Bronchial epithelial cell (primary cell): Measurements from ENCODE around the gene LRRC3B. TPM values are rescaled to one million over a fixed set of nuclear protein-coding genes. Genes with fewer than 3 reads are reported as not detected.
"Not testable (repeated sequence)": the region's sequence is repeated elsewhere in the genome, so short reads cannot be mapped to it uniquely, and the experiment has no call there.

ENCODE experiments used
- DNase-seq: peaks from one replicate; pipeline ENCODE4 v3.0.0-alpha.2; 2010; ENCODE audit warnings: low read depth
- FAIRE-seq: peaks from 2 replicates; lab custom pipeline; 2011; peaks lifted over from hg19 to GRCh38; lab: Jason Lieb, UNC
- H3K27me3 ChIP-seq: 2 replicates; pipeline ENCODE4 v1.5.1; 2011; ENCODE audit warnings: low read length; ENCODE audit not compliant: control insufficient read depth, insufficient read depth
- H3K36me3 ChIP-seq: 2 replicates; pipeline ENCODE4 v1.5.1; 2011; ENCODE audit warnings: low read length; ENCODE audit not compliant: control insufficient read depth, insufficient read depth
- H3K4me3 ChIP-seq: 2 replicates; pipeline ENCODE4 v1.5.1; 2011; ENCODE audit warnings: mild to moderate bottlenecking, low read depth, low read length, control low read depth
- total RNA-seq: library from RNA; depleted of rRNA; stranded (reverse); fragments of >200 nt; gene quantifications from 2 replicates; pipeline ENCODE4 v1.2.1, GENCODE V29; 2014
- TF ChIP-seq, protein P1 (sequence below): IDR thresholded peaks from 2 replicates; pipeline ENCODE4 v1.5.1; 2011; ENCODE audit warnings: mild to moderate bottlenecking, moderate library complexity, low read length, control low read depth, inconsistent platforms; ENCODE audit not compliant: insufficient read depth, severe bottlenecking

The LRRC3B gene
- total RNA-seq, 1 donor from 2014 or later, result not detected

DNA sequence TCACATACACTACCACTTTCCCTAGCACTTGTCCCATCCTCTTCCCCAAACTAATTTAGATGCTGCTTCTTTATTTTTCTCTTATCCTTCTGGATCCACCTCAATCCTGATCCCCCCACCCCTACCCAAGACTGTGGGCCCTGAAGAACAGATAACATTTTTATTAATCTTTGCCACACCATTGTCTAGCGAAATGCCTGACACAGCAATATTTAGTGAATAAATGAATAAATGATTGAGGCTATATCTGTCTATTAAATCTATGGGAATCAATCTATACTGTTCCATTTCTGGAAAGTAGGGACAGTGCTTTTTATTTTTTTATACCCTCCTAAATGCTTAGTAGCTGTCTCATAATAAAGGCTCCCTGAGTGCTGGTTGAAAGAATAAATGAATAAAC lies 32.9 kb upstream of the LRRC3B start:
- DNase-seq (no peak), FAIRE-seq (no peak)
- TF ChIP-seq, protein P1, sequence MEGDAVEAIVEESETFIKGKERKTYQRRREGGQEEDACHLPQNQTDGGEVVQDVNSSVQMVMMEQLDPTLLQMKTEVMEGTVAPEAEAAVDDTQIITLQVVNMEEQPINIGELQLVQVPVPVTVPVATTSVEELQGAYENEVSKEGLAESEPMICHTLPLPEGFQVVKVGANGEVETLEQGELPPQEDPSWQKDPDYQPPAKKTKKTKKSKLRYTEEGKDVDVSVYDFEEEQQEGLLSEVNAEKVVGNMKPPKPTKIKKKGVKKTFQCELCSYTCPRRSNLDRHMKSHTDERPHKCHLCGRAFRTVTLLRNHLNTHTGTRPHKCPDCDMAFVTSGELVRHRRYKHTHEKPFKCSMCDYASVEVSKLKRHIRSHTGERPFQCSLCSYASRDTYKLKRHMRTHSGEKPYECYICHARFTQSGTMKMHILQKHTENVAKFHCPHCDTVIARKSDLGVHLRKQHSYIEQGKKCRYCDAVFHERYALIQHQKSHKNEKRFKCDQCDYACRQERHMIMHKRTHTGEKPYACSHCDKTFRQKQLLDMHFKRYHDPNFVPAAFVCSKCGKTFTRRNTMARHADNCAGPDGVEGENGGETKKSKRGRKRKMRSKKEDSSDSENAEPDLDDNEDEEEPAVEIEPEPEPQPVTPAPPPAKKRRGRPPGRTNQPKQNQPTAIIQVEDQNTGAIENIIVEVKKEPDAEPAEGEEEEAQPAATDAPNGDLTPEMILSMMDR, result no peak
- no peaks in the 10 kb centered on the region for H3K36me3 ChIP-seq
- no peaks in the 10 kb centered on the region for H3K27me3 ChIP-seq
- H3K4me3 ChIP-seq, result no peak overlapping the region

DNA sequence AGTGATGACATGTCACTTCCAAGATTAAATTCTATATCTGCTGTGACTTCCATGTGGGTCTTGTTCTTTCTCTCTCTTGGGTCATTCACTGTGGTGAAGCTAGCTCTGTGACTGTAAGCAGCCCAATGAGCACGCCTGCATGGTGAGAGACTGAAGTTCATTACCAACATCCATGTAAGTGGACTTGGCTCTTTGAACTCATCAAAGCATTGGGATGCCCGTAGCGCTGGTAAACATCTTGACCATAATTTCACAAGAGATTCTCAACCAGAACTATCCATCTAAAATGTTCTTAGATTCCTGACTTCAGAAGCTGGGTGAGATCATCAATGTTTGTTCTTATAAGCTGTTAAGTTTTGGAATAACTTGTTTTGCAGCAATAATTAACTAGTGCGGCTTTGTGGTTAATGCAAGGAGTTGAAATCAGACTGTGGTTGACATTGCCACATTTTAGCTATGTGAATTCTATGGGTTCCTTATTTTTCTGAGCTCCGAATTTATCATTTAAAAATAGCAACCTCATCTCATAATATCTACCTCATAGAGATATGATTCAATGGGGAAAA lies 31.6 kb upstream of the LRRC3B start:
- H3K36me3 ChIP-seq, result no peaks in the 10 kb centered on the region
- peak; percentile 2 for DNase-seq
- no peak overlapping the region for H3K4me3 ChIP-seq
- TF ChIP-seq, protein P1, result no peak
- no peaks in the 10 kb centered on the region for H3K27me3 ChIP-seq
- FAIRE-seq, result no peak

DNA sequence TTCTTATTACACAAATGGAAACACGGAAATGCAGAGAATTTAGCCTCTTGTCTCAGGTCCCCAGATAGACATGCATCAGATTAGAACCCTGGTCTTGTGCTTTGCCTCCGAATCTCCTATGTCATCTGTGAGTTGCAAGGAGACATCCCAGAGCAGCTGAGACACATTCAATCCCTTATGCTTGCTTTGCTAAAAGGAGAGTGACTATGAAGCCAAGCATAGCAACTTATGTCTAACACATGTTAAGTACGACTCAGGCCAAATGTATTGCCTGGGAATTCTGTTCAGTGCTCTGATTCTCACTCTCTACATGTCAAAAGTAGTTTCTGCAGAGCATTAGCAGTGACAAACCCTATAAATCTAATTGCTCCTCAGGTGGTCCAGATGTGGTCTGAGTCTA lies 30.6 kb upstream of the LRRC3B start:
- TF ChIP-seq, protein P1, result no peak
- FAIRE-seq (no peak), DNase-seq (no peak)
- H3K27me3 ChIP-seq, result no peaks in the 10 kb centered on the region
- H3K4me3 ChIP-seq, result no peak overlapping the region
- H3K36me3 ChIP-seq, result no peaks in the 10 kb centered on the region

DNA sequence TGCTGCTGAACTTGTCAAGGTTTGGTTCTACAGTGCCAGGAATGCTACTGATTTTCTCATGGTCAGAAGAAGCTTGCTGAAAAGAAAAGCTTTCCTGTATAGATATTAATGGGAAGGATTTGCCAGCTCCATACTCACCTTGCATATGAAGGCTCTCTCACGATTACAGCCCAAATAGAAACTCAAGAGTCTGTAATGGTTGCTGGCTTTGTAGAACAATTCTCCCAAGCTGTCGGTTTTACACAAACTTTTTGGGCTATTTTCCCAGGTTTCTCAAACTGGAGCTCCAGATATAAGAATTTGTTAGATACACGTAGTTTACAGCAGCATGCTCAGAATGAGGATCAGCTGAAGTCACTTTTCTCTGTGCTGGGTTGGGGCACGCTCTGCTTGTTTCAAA lies 30.1 kb upstream of the LRRC3B start:
- FAIRE-seq, result no peak
- TF ChIP-seq, protein P1, result no peak
- Histone ChIP-seq H3K36me3 (no peaks in the 10 kb centered on the region), H3K27me3 (no peaks in the 10 kb centered on the region), H3K4me3 (no peak overlapping the region)
- DNase-seq, result no peak

DNA sequence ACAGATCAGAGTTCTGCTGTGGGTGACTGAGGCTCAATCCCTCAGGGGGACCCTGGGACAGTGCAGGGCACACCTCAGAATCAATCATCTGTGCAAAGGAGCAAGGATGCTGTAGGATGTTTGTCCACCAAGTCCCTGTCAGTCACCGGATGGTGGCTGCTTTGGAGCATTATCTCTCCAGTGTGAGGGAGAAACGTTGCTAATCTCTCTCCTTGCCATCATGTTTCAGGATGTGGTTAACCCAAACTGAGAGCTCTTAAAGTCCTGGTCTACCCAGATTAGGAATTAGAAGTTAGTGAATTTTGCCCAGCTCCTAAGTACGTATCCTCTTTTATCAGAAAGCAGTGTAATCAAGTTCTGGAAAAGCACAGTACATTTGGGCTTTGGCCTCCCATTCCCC lies 26.2 kb upstream of the LRRC3B start:
- TF ChIP-seq, protein P1, result no peak
- no peak overlapping the region for H3K4me3 ChIP-seq
- no peaks in the 10 kb centered on the region for H3K27me3 ChIP-seq
- no peak for FAIRE-seq
- DNase-seq, result no peak
- no peaks in the 10 kb centered on the region for H3K36me3 ChIP-seq

DNA sequence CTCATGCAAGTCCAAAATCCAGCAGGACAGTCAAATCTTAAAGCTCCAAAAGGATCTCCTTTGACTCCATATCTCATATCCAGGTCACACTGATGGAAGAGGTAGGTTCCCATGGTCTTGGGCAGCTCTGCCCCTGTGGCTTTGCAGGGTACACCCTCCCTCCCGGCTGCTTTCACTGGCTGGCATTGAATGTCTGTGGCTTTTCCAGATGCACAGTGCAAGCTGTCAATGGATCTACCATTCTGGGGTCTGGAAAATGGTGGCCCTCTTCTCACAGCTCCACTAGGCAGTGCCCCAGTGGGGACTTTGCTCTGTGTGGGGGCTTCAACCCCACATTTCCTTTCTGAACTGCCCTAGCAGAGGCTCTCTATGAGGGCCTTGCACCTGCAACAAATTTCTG lies 19.3 kb upstream of the LRRC3B start:
- not testable (repeated sequence) for DNase-seq, H3K4me3 ChIP-seq, FAIRE-seq, H3K27me3 ChIP-seq, H3K36me3 ChIP-seq

DNA sequence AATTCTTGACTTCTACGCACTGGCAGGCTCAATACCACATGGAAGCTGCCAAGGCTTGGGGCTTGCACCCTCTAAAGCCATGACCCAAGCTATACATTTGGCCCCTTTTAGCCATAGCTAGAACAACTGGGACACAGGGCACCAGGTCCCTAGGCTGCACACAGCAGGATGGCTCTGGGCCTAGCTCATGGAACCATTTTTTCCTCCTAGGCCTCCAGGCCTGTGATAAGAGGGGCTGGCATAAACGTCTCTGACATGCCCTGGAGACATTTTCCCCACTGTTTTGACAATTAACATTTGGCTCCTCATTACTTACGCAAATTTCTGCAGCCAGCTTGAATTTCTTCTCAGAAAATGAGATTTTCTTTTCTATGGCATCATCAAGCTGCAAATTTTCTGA lies 18.8 kb upstream of the LRRC3B start:
- DNase-seq, H3K36me3 ChIP-seq, FAIRE-seq, H3K27me3 ChIP-seq, H3K4me3 ChIP-seq: not testable (repeated sequence)
